ENCODE data around the gene BSDC1. TPM values are rescaled to one million over a fixed set of nuclear protein-coding genes. Genes with fewer than 3 reads are reported as not detected.
A peak's percentile ranks its signal among the peaks of the same experiment; 100 is the strongest.

BSDC1 gene
- total RNA-seq, 1 donor from 2014 or later = 62.8 TPM

GRCh38 chr1:32394890-32395432 lies 720 bp upstream of the BSDC1 start:
- no peak for DNase-seq (ENCODE audit: low read depth)

- no peak for DNase-seq (ENCODE audit: low read depth)
These were observed 455 bp downstream of the BSDC1 start for GRCh38 chr1:32393832-32394140.

GRCh38 chr1:32393136-32393535 lies 1.1 kb downstream of the BSDC1 start:
- no peak for DNase-seq (ENCODE audit: low read depth)

- DNase-seq (ENCODE audit: low read depth) = no peak
These were observed 1.9 kb downstream of the BSDC1 start for GRCh38 chr1:32392325-32392724.

DNA sequence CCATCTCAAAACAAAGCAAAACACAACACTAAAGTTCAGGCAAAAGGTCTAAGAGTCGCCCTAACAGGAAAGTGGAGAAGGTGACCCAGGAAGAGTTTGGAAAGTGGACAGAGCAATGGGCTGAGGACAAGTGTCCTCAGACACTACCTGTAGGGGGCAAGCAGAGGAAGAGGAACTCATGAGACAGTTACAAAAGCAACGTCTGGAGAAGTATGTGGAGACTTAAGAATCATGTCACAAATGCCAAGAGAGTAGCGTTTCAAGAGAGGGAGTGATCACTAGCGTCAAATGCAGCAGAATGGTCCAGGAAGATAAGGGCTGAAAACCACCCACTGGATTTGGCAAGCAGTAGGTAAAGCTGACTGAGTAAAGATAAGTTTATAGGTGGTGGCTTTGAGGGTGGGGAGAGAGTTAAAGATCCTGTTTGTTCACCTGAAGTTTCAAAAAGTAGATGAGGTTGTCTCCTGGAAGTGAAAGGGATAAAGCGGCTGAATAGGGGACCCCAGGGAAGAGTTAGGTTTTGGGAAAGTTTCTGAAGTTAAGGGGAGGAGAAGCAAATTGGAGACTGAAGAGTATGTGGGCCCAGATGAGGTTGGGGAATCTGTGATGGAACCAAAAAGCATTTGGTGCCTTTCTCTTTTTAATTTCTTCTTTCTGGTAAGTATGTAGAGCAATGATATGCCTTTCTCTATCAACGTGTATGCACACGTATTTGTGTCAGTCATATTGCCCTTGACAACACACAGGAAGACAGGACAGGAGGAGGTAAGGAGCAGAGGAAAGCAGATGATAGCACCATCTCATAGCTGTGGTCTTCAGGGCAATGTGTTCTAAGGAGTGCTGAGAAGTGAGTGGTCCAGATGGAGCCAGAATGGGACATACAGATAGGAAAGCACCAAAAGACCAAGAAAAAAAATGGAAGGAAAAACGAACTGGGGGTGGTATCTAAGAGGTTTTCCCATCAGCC lies 3.1 kb downstream of the BSDC1 start:
- DNase-seq (ENCODE audit: low read depth) = no peak

- DNase-seq (ENCODE audit: low read depth) = no peak
These were observed 5.6 kb downstream of the BSDC1 start for GRCh38 chr1:32388641-32389040.

DNA sequence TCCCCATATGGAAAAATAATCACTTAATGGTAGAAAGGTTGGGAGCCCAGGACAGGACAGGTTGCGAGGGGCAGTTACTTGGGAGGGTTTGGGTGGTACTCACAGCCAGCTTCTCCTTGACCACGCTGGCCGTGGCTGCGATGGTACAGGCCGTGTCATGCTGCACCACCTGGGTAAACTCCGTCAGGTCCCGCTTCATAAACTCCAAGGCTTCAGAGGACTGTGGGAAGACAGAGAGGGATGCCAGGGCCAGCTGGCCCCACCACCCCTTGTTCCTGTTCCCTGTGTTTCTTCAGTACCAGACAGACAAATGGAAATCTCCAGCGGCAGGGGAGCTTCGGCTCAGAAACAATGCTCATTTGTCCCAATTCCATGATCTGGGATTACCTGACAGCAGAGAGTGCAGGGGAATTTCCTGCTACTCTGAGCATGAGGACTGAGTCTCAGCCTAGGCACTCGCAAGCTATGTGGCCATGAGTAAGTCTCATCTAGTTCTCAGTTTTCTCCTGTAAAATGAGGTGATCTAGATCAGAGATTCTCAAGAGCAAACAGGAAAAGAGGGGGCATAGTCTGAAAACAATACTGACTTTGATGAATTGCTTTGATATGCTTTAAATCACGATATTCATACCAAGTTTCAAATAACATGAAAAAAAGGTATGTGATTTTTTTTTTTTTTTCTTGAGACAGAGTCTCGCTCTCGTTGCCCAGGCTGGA lies 7.4 kb downstream of the BSDC1 start:
- DNase-seq (ENCODE audit: low read depth) = no peak

DNA sequence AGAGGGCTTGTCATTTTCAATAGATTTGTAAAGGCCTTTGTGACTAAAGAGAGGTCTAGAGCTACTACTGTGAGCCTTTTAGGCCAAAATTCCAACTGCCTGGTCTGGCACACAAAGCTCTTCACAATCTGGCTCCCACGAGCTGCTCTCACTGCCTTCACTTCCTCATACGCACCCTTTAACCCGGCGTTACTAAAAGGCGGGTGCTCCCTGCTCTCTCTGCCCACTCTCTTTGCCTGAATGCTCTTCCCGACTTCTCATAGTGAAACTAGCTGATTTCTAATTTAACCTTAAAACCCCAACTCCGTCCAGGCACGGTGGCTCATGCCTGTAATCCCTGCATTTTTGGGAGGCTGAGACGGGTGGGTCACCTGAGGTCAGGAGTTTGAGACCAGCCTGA lies 14.2 kb downstream of the BSDC1 start:
- no peak for DNase-seq (ENCODE audit: low read depth)

GRCh38 chr1:32377541-32378220 lies 16.6 kb downstream of the BSDC1 start:
- DNase-seq (ENCODE audit: low read depth) = peak; percentile 30

DNA sequence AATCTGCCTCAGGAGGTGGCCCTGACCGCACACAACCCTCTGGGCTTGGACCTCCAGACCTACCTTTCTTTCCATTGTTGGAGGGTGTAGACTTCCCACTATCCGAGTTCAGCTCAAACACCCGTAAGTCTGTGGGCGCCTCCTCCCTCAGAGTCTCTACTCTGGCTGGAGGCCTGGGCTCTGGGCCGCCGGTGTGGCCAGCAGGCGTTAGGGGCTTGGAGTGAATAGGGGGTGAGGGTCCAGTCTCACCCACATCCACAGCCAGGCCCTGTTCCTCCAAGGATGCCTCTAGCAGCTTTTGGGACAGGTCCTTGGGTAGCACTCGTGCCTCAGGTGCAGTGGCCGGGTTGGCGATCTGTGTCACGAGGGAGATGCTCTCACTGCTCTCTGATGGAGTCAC lies 18.0 kb downstream of the BSDC1 start:
- DNase-seq (ENCODE audit: low read depth) = no peak

DNA sequence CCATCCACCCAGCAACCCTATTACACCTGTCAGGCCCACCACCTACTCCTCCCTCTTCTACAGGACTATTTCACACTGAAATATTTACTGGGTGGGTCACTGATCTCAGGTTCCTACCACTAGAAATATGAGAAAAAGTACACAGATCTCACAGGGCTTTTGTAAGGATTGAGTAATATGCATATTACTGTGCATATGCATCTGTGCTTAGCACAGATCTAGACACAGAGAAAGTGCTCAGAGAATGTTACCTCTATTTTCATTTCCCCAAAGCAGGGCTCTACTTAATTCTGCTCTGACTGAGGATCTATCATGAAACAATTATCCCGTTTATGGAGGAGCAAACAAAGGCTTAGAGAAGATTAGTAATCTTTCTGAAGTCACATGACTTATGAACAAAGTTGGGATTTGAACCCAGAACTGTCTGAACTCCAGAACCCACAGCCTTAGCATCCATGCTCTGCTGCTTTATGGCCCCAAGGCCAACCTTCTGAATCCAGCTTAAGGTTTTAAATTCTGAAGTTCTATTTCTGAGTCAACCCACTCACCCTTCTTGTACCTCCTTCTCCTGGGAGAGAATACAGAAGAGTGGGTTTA lies 20.1 kb downstream of the BSDC1 start:
- no peak for DNase-seq (ENCODE audit: low read depth)

DNA sequence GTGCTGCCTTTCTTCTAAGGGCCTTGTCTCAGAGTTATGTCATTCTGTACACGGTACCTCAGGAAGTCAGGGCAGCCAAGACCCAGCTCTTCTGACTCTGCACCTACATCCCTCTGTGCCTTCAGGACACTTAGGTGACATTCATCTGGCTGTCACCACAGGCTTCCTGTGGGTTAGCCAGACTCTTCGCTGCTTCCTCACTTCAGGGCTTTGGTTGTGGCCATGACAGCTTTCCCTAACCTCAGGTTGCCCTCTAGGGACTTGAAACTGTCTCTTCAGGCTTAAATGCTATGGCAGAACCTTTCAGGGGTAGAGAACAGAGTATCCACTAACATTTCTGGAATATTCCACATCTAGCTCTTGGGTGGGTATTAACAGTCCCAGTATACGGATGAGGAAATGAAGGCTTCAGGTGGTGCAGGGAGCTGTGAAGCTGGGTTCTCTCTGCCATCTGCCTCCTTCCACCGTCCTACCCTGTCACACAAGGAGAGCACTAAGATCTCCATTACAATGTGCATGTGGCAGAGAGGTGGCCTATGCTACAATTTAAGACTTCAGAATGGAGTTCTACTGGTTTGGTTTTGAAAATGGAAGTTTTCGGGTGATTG lies 22.0 kb downstream of the BSDC1 start:
- DNase-seq (ENCODE audit: low read depth) = peak; percentile 30

GRCh38 chr1:32367912-32368635 lies 26.2 kb downstream of the BSDC1 start:
- DNase-seq (ENCODE audit: low read depth) = no peak

- no peak for DNase-seq (ENCODE audit: low read depth)
These were observed 28.8 kb downstream of the BSDC1 start for GRCh38 chr1:32365445-32365844.

GRCh38 chr1:32364836-32365235 lies 29.4 kb downstream of the BSDC1 start:
- no peak for DNase-seq (ENCODE audit: low read depth)

GRCh38 chr1:32363713-32364112 lies 30.5 kb downstream of the BSDC1 start:
- DNase-seq (ENCODE audit: low read depth) = no peak

DNA sequence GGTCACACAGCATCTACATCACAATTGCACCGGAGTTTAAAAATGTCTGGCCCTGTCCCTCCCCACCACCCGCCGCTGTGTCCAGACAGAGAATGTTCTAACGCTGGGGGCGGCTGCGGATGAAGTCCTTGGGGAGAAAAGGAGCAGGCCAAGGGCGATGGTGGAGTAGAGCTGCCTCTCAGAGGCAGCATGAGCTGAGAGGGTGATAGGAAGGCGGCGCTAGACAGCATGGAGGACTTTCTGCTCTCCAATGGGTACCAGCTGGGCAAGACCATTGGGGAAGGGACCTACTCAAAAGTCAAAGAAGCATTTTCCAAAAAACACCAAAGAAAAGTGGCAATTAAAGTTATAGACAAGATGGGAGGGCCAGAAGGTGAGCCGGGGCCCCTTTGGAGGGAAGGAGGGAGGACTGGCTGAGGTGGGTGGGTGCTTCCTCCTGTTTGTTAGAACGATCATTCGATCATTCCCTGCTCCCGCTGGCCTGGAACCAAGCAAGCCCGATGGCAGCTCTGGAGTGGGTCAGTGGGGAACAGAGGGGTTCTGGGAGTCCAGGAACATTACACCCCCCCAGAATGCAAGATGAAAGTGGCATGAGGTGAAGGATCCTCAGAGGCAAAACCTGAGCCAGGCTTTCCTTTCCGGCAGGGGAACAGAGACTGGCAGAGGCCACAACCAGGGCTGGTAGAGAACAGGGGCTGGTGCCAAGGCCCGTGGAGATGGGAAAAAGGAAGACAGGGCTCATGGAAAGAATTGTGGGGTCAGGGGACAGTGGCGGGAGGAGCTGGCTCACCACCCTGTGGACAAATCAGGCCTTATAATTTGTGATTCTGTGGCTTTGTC lies 31.5 kb downstream of the BSDC1 start, which contains the start of the genes FAM229A and TSSK3:
TSS of gene FAM229A (minus strand) at position 12 of the 840 bp plus-strand sequence. CDS start 394 bp downstream, outside the sequence.
TSS of gene TSSK3 (plus strand) at position 66 of the 840 bp plus-strand sequence. CDS start at position 229, 163 bp downstream.
- no peak for DNase-seq (ENCODE audit: low read depth)

- DNase-seq (ENCODE audit: low read depth) = no peak
These were observed 32.4 kb downstream of the BSDC1 start for GRCh38 chr1:32361674-32362473.
